ENCODE data around the gene FAIM2.

FAIM2 gene

DNA sequence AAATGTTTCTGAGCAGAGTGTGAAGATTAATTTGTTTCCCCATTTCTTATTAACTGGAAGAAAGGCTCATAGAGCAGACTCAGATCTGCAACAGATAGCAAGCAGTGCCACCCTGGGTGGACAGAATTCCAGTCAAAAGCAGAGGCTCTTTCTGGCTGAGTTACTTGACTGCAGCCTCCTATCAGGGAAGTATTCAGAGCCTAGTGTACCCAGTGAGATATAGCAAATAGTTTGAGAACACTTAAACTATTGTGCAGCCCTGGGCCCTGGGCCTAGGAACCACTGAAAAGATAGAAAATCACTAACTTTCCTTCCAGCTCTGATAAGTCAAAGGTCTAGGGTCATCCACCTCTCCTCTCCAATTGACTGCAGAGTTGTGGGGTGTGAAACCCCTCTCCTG, 35.6 kb upstream of the FAIM2 start:
- no peak for DNase-seq

DNA sequence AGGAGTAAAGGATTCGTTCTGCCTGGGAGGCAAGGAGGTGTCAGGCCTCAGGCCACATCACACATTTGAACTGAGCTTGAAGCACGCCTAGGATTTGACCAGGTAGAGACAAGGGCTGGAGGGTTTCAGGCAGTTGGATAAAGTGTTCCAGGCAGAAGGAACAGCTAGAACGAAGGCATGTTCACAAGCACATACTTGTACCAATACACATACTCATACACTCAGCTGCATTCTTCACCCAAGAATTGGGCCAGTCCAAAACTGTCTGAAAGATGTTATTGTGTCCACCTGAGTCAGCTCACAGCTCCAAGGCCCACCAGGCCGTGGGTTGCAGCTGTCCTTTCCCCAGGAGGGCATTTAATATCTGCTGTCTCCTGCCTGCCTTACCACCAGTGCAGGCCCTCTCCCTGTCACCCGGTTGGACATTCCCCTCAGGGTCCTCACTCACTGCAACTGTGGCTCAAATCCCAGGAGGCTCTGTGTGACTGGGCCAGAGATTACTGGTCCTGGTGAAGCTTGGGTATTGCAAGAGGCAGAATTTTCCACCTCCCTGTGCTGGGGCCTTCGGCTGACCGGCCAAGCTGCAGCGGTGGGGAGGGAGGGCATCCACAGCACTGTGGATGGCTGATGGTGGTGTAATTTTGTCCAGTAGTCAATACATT, 34.1 kb upstream of the FAIM2 start:
- no peak for DNase-seq

DNA sequence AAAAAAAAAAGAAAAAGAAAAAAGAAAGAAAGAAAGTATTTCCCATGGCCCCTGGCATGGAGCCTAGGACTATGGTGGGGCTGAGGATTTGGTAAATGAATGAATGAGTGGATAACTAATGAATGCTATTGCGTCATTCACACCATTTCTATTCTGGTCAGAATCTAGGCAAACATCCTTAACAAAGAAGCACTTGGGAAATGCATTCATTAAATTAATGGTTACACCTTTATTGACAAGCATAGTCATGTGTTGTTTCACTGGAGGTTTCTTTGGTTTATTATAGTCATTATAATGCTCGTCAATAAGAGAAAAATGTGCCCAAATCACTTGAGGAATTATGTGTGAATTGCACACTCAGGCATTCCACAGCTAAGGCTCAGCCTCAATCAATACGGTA, 33.2 kb upstream of the FAIM2 start:
- DNase-seq, result no peak

GRCh38 chr12:49934505-49934904, 30.8 kb upstream of the FAIM2 start:
- no peak for DNase-seq

- DNase-seq, result no peak
These were observed 30.1 kb upstream of the FAIM2 start for GRCh38 chr12:49933796-49934195.

DNA sequence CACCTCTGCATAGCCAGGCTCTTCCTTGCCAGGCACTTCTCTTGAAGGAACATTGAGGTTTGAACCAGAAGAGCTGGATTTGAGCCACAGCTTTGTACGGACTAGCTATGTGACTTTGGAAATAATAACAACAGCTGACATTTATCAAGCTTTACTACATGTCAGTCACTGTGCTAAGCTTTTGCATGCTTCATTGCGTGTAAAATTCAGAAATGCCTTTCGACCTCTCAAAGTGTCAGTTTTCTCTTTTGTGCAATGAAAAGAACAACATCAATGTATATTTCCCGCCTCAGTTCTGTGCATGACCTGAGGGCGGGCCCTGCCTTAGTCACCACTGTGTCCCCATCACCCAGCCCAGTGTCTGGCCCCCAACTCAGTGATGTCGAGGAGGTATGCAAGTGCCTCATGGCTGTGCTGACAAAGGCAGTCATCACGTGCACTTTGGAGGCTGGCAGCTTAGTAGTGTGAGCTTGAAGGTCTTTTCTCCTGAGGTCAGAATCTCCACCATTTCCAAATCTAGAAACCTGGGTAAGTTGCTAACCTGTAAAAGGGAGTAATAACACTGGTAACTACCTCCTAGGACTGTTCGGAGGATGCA, 28.9 kb upstream of the FAIM2 start:
- no peak for DNase-seq

DNA sequence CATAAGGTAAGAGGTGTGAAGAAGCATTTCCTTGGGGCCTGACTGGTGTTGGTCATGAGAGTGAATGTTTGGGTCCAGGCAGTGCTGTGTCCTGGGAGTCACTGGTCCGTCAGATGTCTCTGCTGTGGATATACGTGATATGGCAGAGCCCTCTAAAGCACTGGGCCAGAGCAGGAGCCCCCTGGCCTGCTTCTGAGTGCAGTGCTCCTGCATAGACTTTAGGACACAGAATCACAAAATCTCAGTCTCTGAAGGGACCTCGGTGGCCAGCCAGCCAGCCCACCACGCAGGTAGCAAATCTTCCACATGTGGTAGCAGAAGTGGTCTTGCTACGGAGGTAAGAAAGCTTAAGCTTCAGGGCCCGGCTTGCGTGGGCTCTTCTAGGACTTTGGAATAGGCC, 28.3 kb upstream of the FAIM2 start:
- DNase-seq, result no peak

GRCh38 chr12:49930515-49931288, 27.0 kb upstream of the FAIM2 start:
- no peak for DNase-seq

DNA sequence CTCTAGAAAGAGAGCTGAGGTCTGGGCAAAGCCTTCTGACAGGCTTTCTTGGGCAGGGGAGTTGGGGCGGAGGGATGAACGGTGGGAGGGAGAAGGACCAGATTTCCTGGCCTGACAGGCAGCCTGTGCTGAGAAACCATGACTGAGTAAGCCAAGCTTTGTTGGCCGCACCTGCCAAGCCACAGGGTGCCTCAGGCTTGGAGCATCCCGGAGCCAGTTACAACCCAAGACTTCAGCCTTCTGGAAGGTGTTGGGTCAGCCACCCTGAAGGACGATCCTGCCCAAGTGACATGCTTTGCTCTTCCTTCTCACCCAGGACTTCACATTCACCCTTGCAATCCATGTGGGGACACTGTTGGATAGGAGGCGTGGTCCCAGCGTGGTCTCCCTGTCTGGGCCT, 25.9 kb upstream of the FAIM2 start:
- no peak for DNase-seq

- DNase-seq, result no peak
These were observed 24.8 kb upstream of the FAIM2 start for GRCh38 chr12:49928471-49928870.

- no peak for DNase-seq
These were observed 21.9 kb upstream of the FAIM2 start for GRCh38 chr12:49925433-49926204.

DNA sequence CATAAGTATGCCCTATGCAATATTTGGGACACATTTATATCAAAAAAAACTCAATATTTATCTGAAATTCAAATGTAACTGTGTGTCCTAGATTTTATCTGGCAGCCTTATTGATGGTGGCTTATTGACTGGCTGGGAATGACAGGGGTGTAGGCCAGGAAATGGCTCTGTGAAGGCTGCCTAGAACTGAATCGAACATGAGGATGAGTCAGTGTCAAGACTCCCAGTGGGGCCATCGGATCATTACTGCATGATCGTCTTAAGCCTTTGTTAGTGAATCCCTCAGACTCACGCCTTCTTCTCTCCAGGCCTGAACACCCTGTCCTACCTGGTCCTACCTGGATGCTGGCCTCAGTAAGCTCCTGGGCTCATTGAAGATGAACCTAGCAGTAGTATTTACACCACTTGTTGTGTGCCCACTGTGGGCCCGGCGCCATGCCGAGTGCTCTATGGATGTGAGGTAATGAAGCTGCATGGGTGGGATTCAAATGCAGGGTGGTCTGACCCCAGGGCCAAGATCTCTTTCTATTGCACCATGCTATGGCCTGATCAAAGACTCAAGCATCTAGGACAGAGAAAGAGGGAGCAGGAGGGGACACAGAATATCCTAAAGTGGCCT, 21.0 kb upstream of the FAIM2 start:
- DNase-seq, result no peak

- DNase-seq, result no peak
These were observed 20.3 kb upstream of the FAIM2 start for GRCh38 chr12:49923880-49924556.

DNA sequence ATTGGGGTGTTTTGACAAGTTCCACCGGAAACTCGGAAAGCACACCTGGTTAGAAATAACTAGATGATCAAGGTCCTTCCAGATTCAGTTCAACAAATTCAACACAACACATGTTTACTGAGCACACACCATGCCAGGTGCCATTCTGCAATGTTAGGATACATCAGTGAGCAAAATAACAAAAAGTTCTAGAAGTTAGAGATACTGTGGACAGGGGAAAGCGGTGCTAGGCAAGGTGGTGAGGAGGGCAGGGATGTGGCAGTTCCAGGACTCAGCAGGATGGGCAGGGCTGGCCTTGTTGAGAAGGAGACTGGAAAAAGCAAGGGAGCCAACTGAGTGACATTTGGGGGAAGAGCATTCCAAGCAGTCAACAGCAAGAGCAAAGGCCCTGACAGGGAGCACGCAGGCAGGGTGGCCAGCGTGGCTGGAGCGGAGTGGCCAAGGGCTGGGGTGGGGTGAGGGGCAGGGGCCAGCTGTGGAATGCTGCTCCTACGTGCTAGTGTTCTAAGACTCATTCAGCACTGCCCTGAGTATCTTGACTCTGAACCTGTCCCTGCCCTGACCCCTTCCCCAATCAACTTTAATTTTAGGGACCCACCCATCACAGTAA, 19.4 kb upstream of the FAIM2 start:
- no peak for DNase-seq

- DNase-seq, result no peak
These were observed 18.8 kb upstream of the FAIM2 start for GRCh38 chr12:49922349-49923034.

DNA sequence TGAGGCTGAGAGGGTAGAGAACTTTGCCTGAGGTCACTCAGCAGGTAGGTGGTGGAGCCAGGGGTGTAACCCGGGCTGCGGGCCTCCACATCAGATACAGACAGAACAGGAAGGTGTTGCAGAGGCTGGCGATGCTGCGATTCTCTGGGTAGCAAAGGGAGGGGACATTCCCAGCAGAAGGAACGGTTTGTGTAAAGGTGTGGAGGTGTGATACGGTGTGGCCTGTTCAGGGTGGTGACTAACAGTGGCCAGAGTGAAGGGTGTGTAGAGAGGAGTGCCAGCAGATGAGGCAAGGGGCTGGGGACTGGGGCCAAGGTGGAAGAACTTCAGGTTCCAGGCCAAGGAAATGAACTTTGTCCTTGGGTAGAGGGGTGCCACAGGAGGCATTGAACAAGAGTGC, 18.2 kb upstream of the FAIM2 start:
- no peak for DNase-seq

GRCh38 chr12:49921299-49921698, 17.6 kb upstream of the FAIM2 start:
- no peak for DNase-seq

DNA sequence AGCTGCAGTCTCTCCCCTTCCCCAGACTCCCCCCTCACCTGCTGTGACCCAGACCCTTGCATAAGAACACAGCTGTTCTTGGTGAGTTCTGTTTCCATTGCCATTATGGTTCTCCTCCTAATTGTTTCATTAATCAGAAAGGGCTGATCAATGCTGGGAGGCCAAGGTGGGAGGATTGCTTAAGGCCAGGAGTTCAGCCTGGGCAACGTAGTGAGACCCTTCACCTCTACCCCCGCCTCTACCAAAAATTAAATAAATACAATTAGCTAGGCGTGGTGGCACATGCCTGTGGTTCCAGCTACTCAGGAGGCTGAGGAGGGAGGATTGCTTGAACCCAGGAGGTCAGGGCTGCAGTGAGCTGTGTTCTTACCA, 17.2 kb upstream of the FAIM2 start:
- DNase-seq, result no peak

DNA sequence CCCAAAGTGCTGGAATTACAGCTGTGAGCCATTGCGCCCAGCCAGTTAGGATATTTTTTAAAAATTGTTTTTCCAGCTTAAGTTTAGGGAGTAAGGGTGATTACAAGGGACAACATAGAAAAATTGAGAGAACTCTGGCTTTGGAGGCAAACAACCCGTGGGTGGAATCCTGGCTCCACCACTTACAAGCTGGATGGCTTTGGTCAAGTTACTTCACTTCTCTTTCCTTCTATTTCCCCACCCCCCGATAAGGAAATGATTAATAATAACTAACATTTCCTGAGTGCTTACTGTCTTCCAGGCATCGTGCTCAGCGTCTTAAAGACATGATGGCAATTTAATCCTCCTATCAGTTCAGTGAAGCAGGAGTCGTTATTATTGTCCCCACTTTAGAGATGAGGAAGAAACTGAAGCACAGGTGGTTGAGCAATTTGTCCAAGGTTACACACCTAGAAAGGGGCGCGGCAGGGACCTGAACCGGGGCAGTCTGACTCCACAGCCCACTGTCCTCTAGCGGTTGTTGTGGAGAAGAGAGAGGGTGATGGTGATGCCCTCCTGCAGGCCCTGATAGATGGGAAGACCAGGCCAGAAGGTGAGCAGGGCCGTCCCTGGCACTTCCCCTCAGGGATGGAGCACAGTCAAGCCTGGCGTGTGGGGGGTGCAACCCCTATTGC, 16.7 kb upstream of the FAIM2 start:
- DNase-seq, result no peak

GRCh38 chr12:49917788-49918173, 14.1 kb upstream of the FAIM2 start:
- no peak for DNase-seq

All from CD4-positive, alpha-beta T cell treated with Interleukin-6 for 4 hours (primary cell).